Testis (tissue), 2 donors: ENCODE data around the gene SFXN4.

Experiments used
- CTCF ChIP-seq, 3 experiments: fragments of 450-650 bp in 2 of 3; fragments of 200-600 bp in 1 of 3; sonication (generic) in 1 of 3; IDR thresholded peaks; one replicate each; pipeline ENCODE4 v1.5.1; 2016 to 2019; ENCODE audit warnings: antibody characterized with exemption in 3 of 3, mild to moderate bottlenecking in 2 of 3, moderate library complexity in 1 of 3
- POLR2A ChIP-seq: fragments of 450-650 bp; IDR thresholded peaks from one replicate; pipeline ENCODE4 v1.6.1; 2017; ENCODE audit warnings: antibody characterized with exemption, mild to moderate bottlenecking, moderate library complexity

- no peak for TF ChIP-seq POLR2A
- TF ChIP-seq CTCF (IDR thresholded peaks at IDR 0.05): no peak
Observed at GRCh38 chr10:119149157-119149556, 16.4 kb downstream of the SFXN4 start.
